Purkinje cell (primary cell): Measurements from ENCODE around the gene LPA. TPM values are rescaled to one million over a fixed set of nuclear protein-coding genes. Genes with fewer than 3 reads are reported as not detected.

Source experiments
- polyA plus RNA-seq: library from polyadenylated mRNA; unstranded; fragments of >200 nt; fragmentation: Nextera tagmentation; gene quantifications from 2 replicates; pipeline ENCODE4 v1.2.1, GENCODE V29; 2014

The LPA gene
- polyA plus RNA-seq, result not detected in 2 replicates

GRCh38 chr6:160664198-160664597 is at the start of gene LPA:
TSS of gene LPA (minus strand) at chr6:160664275. CDS start at chr6:160664214, 61 bp downstream.

GRCh38 chr6:160701918-160702680 is 38.0 kb upstream of the LPA start, which contains the start of gene PLG:
TSS of gene PLG (plus strand) at chr6:160702244. CDS start at chr6:160702305, 61 bp downstream.

Other genes starting within 250 kb of the LPA start
- not detected in 2 replicates for gene PLG, start 38.0 kb upstream of the LPA start, polyA plus RNA-seq